GM10266 (cell line): ENCODE measurements around the gene GRB7.
"Not testable (repeated sequence)": the region's sequence is repeated elsewhere in the genome, so short reads cannot be mapped to it uniquely, and the experiment has no call there.

Source experiments
- DNase-seq: peaks from one replicate; pipeline ENCODE4 v3.0.0; 2012; ENCODE audit errors: extremely low spot score
- TF ChIP-seq, protein P1 (sequence below): IDR thresholded peaks from 2 replicates; pipeline ENCODE4 v1.5.1; 2012; ENCODE audit warnings: mild to moderate bottlenecking, low read depth; ENCODE audit not compliant: control insufficient read depth, insufficient read depth; ENCODE audit errors: missing control alignments

Gene GRB7

DNA sequence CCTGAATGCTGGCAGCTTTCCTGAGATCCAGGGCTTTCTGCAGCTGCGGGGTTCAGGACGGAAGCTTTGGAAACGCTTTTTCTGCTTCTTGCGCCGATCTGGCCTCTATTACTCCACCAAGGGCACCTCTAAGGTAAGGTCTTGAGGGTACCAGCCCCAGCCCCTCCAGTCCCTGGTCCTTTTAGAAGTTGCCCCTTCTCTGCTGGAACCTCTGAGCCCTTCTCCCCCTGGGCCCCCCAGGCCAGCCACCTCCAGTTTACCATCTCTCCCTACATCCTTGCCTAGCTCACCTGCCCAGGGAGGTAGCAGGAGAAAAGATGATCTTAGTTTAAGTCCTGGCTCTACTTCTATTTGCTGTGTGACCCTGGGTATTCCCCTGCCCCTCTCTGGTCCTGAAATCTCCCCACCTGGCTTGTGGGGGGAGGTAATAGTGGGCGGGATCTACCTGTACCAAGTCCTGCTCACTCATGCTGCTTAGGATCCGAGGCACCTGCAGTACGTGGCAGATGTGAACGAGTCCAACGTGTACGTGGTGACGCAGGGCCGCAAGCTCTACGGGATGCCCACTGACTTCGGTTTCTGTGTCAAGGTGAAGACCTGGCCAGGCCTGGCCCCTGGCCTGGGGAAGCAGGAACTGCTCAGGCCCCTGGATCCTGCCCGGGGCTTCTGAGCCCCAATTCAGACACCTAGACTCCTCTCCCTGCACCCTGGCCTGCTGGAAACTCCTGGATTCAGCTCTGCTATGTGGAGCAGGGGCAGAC lies 6.5 kb downstream of the GRB7 start:
- TF ChIP-seq, protein P1, sequence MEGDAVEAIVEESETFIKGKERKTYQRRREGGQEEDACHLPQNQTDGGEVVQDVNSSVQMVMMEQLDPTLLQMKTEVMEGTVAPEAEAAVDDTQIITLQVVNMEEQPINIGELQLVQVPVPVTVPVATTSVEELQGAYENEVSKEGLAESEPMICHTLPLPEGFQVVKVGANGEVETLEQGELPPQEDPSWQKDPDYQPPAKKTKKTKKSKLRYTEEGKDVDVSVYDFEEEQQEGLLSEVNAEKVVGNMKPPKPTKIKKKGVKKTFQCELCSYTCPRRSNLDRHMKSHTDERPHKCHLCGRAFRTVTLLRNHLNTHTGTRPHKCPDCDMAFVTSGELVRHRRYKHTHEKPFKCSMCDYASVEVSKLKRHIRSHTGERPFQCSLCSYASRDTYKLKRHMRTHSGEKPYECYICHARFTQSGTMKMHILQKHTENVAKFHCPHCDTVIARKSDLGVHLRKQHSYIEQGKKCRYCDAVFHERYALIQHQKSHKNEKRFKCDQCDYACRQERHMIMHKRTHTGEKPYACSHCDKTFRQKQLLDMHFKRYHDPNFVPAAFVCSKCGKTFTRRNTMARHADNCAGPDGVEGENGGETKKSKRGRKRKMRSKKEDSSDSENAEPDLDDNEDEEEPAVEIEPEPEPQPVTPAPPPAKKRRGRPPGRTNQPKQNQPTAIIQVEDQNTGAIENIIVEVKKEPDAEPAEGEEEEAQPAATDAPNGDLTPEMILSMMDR = no peak
- no peak for DNase-seq

GRCh38 chr17:39744836-39745215 lies 7.1 kb downstream of the GRB7 start:
- DNase-seq = no peak

GRCh38 chr17:39745335-39746144 lies 7.8 kb downstream of the GRB7 start:
- TF ChIP-seq, protein P1 = no peak
- DNase-seq = no peak

More at GRCh38 chr17:39744836-39745215, 7.1 kb downstream of the GRB7 start:
- TF ChIP-seq, protein P1 = no peak

- TF ChIP-seq, protein P1 = no peak
- no peak for DNase-seq
Measured at GRCh38 chr17:39746145-39746461, 8.4 kb downstream of the GRB7 start.

GRCh38 chr17:39747745-39748144 lies 10.0 kb downstream of the GRB7 start:
- TF ChIP-seq, protein P1 = no peak
- DNase-seq = no peak

GRCh38 chr17:39748444-39749034 lies 10.8 kb downstream of the GRB7 start:
- DNase-seq = not testable (repeated sequence)

DNA sequence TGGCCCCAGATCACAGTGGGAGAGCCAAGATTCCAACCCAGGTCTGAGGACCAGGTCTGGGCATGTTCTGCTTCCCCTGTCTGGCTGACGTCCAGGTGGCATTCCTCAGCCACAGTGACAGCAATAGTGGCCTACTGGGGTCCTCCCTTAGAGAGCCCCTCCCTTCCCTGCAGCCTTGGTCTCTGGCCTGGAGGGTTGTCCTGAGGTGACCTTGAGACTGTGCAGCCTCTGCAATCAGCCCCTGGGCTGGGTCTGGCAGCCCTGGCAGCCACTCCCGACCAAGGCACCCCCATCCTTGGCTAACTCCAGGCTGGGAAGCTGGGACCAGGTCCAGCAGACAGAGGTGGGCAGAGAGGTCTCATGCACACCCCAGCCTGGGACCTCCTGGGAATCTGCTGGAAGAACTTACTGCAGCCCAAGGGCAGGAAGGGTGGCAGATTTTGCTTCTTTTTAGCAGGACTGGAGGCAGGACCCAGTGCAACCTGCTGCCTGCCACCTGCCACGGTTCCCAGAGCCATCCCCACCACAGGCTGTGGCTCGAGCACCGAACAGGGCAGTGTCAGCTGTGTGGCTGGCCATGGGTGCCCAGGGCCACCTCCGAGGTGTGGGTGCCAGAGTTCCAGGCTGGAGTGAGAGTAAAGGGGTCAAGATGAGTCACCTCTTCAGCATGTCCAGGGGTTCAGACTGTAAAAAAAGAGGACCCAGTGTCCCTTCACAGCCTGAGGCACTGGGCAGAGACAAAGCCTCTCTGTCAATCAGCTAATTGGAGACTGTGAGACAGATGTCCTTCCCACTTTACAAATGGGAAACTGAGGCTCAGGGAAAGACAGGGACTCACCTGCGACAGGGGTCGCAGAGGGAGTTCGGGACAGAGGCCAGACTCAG lies 12.6 kb downstream of the GRB7 start:
- no peak for DNase-seq
- TF ChIP-seq, protein P1 = no peak
